CD4-positive, alpha-beta memory T cell (primary cell): Measurements from ENCODE around the gene TMEM116. TPM values are rescaled to one million over a fixed set of nuclear protein-coding genes. Genes with fewer than 3 reads are reported as not detected.
"Not testable (repeated sequence)": the region's sequence is repeated elsewhere in the genome, so short reads cannot be mapped to it uniquely, and the experiment has no call there.

Experiments
- CTCF ChIA-PET: fragments of 350-600 bp; sonication (Branson Sonifier 250); formaldehyde crosslinking; loops from one replicate; lab custom pipeline; 2021; ENCODE audit warnings: inconsistent platforms; ENCODE audit not compliant: partially characterized antibody; lab: Charles Lee
- POLR2A ChIA-PET: fragments of 350-600 bp; sonication (Branson Sonifier 250); formaldehyde crosslinking; loops from one replicate; lab custom pipeline; 2021; ENCODE audit not compliant: partially characterized antibody; lab: Charles Lee
- DNase-seq, 5 donors: peaks; one replicate each; pipeline versions ENCODE4 v3.0.0 to v3.0.0-alpha.2; 2020 to 2022; ENCODE audit warnings: mixed read lengths in 1 of 5
- H3K27ac ChIP-seq: one replicate; pipeline ENCODE4 v1.7.0; 2013; ENCODE audit warnings: low read depth, low read length
- H3K27me3 ChIP-seq: 2 replicates; pipeline ENCODE4 v1.7.0; 2013; ENCODE audit warnings: mild to moderate bottlenecking, low read length, moderate library complexity; ENCODE audit not compliant: insufficient read depth
- H3K36me3 ChIP-seq: 2 replicates; pipeline ENCODE4 v1.7.0; 2013; ENCODE audit warnings: mild to moderate bottlenecking, low read length, moderate library complexity; ENCODE audit not compliant: insufficient read depth
- H3K4me1 ChIP-seq: 2 replicates; pipeline ENCODE4 v1.7.0; 2013; ENCODE audit warnings: mild to moderate bottlenecking, low read length, moderate library complexity; ENCODE audit not compliant: insufficient read depth
- H3K4me3 ChIP-seq, 2 donors: one replicate each; pipeline ENCODE4 v1.7.0; 2013; ENCODE audit warnings: low read length in 2 of 2, mild to moderate bottlenecking in 1 of 2
- H3K9me3 ChIP-seq, 2 donors: one replicate each; pipeline ENCODE4 v1.7.0; 2013; ENCODE audit warnings: low read length in 2 of 2, control low read depth in 1 of 2; ENCODE audit not compliant: control insufficient read depth in 1 of 2
- H3K27ac Mint-ChIP-seq, 7 donors: one replicate each; pipeline ENCODE4 v1.8.0; 2020 to 2021; ENCODE audit warnings: mixed read lengths in 7 of 7, mild to moderate bottlenecking in 6 of 7, inconsistent platforms in 3 of 7, moderate library complexity in 3 of 7
- H3K27me3 Mint-ChIP-seq, 2 donors: one replicate each; pipeline ENCODE4 v1.8.0; 2020 to 2021; ENCODE audit warnings: mixed read lengths in 2 of 2
- H3K36me3 Mint-ChIP-seq, 2 donors: one replicate each; pipeline ENCODE4 v1.8.0; 2020 to 2021; ENCODE audit warnings: mixed read lengths in 2 of 2, inconsistent platforms in 1 of 2, mild to moderate bottlenecking in 1 of 2
- H3K4me1 Mint-ChIP-seq, 4 donors: one replicate each; pipeline ENCODE4 v1.8.0; 2020 to 2021; ENCODE audit warnings: mixed read lengths in 4 of 4, mild to moderate bottlenecking in 1 of 4
- H3K4me3 Mint-ChIP-seq, 8 donors: one replicate each; pipeline ENCODE4 v1.8.0; 2020 to 2021; ENCODE audit warnings: mixed read lengths in 8 of 8, mild to moderate bottlenecking in 7 of 8, moderate library complexity in 6 of 8, inconsistent platforms in 3 of 8
- H3K9me3 Mint-ChIP-seq, 8 donors: one replicate each; pipeline ENCODE4 v1.8.0; 2020 to 2021; ENCODE audit warnings: mixed read lengths in 8 of 8, mild to moderate bottlenecking in 5 of 8, inconsistent platforms in 3 of 8, moderate library complexity in 1 of 8
- intact Hi-C: fragments of 100-400 bp; cut with micrococcal nuclease; formaldehyde crosslinking; loops from one replicate; pipeline ENCODE4 v1.15.1; 2023
- polyA plus RNA-seq, 2 donors: library from polyadenylated mRNA; unstranded; fragments of 300-500 nt; fragmentation: Illumina TruSeq; gene quantifications; one replicate each; pipeline ENCODE4 v1.2.3, GENCODE V29; 2021
- total RNA-seq, 2 experiments: library from RNA; stranded (reverse); gene quantifications; one replicate each; pipeline ENCODE4 v1.2.3, GENCODE V29; 2021

Gene TMEM116
- total and polyA plus RNA-seq, 4 experiments from 2014 or later: 32.3 to 50.6 (median 42.2) TPM

DNA sequence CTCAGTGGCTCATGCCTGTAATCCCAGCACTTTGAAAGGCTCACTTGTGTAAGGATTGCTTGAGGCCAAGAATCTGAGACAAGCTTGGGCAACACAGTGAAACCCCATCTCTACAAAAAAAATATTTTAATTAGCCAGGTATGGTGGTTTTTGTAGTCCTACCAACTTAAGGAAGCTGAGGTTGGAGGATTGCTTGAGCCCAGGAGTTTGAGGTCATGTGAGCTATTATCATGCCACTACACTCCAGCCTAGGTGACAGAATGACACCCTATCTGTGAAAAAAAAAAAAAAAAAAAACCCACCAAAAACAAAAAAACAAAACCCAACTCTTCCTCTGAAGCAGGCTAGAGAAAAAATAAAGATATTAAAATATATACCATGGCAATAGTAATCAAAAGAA is 41.2 kb downstream of the TMEM116 start:
- no peak for DNase-seq
- H3K27me3 ChIP-seq: no peaks in the 10 kb centered on the region
- POLR2A ChIA-PET: interaction anchor here (0.6 to 0.7 kb wide), 2 partner anchors 41 to 131 kb away, joined by 3 to 5 read pairs; partner anchors contain the start of genes ERP29 and TMEM116

DNA sequence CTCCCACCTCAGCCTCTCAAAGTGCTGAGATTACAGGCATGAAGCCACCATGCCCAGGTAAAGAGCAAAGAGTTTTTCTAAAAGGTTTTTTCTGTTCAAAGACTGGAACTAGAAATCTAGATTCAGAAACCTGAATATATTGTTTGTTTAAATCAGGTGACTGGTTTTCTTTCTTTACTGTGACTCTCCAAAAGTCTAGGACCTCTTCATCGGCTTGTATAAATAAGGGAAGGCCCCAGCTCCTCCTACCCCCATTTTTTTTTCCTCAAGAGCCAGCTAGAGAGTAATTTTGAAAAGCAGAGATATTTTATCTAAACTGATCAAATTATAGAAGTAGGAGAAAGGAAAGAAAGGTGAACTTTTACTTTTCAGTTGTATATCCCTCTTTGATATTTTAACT is 48.0 kb downstream of the TMEM116 start:
- ChIA-PET CTCF (interaction anchor here (1.4 kb wide), 1 partner anchor 10 kb away, joined by 5 read pairs; no protein-coding TSS in a partner anchor), POLR2A (interaction anchor here (1.3 kb wide), 1 partner anchor 18 kb away, joined by 4 read pairs; no protein-coding TSS in a partner anchor)
- Mint-ChIP-seq H3K27me3 (no peaks in the 10 kb centered on the region), H3K4me3 (no peak overlapping the region), H3K9me3 (peaks cover 0 to 21% (median 7%) of the 10 kb centered on the region in 8 donors), H3K27ac (peak overlapping the region in 1 of 7 donors; percentile 55), H3K4me1 (peaks cover 24 to 55% (median 33%) of the 10 kb centered on the region in 4 donors), H3K36me3 (peaks cover 55 to 66% of the 10 kb centered on the region in 2 donors)
- H3K27ac ChIP-seq: no peak overlapping the region
- H3K4me1 ChIP-seq: peaks cover 8% of the 10 kb centered on the region
- H3K9me3 ChIP-seq: peaks cover 0 to under 1% of the 10 kb centered on the region in 2 donors
- intact Hi-C loops: no loop called here
- H3K36me3 ChIP-seq: no peaks in the 10 kb centered on the region
- H3K27me3 ChIP-seq: no peaks in the 10 kb centered on the region
- no peak overlapping the region for H3K4me3 ChIP-seq
- no peak for DNase-seq

More for the DNA sequence above, 41.2 kb downstream of the TMEM116 start:
- H3K4me3 Mint-ChIP-seq: no peak overlapping the region
- H3K36me3 Mint-ChIP-seq: peaks cover 25 to 37% of the 10 kb centered on the region in 2 donors
- peaks cover 0 to 17% (median 6%) of the 10 kb centered on the region in 8 donors for H3K9me3 Mint-ChIP-seq
- Histone ChIP-seq H3K36me3 (no peaks in the 10 kb centered on the region), H3K4me1 (peaks cover 16% of the 10 kb centered on the region), H3K27ac (no peak overlapping the region), H3K9me3 (peaks cover 0 to 8% of the 10 kb centered on the region in 2 donors), H3K4me3 (no peak overlapping the region)
- H3K4me1 Mint-ChIP-seq: peaks cover 14 to 27% (median 21%) of the 10 kb centered on the region in 4 donors
- H3K27ac Mint-ChIP-seq: peak overlapping the region in 1 of 7 donors; percentile 29
- no peaks in the 10 kb centered on the region for H3K27me3 Mint-ChIP-seq
- CTCF ChIA-PET: no interaction called here
- intact Hi-C loops: no loop called here

DNA sequence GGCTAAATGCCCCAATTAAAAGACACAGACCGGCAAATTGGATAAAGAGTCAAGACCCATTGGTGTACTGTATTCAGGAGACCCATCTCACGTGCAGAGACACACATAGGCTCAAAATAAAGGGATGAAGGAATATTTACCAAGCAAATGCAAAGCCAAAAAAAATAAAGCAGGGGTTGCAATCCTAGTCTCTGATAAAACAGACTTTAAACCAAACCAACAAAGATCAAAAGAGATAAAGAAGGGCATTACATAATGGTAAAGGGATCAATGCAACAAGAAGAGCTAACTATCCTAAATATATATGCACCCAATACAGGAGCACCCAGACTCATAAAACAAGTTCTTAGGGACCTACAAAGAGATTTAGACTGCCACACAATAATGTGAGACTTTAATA is 53.4 kb downstream of the TMEM116 start:
- H3K4me1 Mint-ChIP-seq: peaks cover 19 to 55% (median 32%) of the 10 kb centered on the region in 4 donors
- H3K27me3 Mint-ChIP-seq, H3K36me3 ChIP-seq, CTCF ChIA-PET, H3K4me3 ChIP-seq, DNase-seq, POLR2A ChIA-PET, H3K9me3 ChIP-seq, H3K27me3 ChIP-seq, intact Hi-C loops, H3K4me1 ChIP-seq, H3K4me3 Mint-ChIP-seq, H3K27ac ChIP-seq, H3K27ac Mint-ChIP-seq: not testable (repeated sequence)
- peaks cover 0 to 37% (median 16%) of the 10 kb centered on the region in 8 donors for H3K9me3 Mint-ChIP-seq
- H3K36me3 Mint-ChIP-seq: peaks cover 69 to 78% of the 10 kb centered on the region in 2 donors

DNA sequence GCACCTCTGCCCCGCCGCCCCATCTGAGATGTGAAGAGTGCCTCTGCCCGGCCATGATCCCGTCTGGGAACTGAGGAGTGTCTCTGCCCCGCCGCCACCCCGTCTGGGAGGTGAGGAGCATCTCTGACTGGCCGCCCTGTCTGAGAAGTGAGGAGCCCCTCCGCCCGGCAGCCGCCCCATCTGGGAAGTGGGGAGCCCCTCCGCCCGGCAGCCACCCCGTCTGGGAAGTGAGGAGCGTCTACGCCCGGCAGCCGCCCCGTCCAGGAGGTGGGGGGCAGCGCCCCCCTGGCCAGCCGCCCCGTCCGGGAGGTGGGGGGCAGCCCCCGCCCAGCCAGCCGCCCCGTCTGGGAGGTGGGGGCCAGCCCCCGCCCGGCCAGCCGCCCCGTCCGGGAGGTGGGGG is 55.7 kb downstream of the TMEM116 start:
- peaks cover 27 to 58% (median 41%) of the 10 kb centered on the region in 4 donors for H3K4me1 Mint-ChIP-seq
- H3K36me3 ChIP-seq, H3K4me3 Mint-ChIP-seq, intact Hi-C loops, H3K27me3 Mint-ChIP-seq, POLR2A ChIA-PET, H3K27ac ChIP-seq, H3K4me3 ChIP-seq, H3K9me3 ChIP-seq, CTCF ChIA-PET, H3K4me1 ChIP-seq, H3K27me3 ChIP-seq: not testable (repeated sequence)
- H3K36me3 Mint-ChIP-seq: peaks cover 58 to 73% of the 10 kb centered on the region in 2 donors
- H3K9me3 Mint-ChIP-seq: peaks cover 0 to 38% (median 15%) of the 10 kb centered on the region in 8 donors
- H3K27ac Mint-ChIP-seq: peak overlapping the region in 1 of 7 donors; percentile 23
- DNase-seq: peak in 1 of 5 donors; percentile 29

DNA sequence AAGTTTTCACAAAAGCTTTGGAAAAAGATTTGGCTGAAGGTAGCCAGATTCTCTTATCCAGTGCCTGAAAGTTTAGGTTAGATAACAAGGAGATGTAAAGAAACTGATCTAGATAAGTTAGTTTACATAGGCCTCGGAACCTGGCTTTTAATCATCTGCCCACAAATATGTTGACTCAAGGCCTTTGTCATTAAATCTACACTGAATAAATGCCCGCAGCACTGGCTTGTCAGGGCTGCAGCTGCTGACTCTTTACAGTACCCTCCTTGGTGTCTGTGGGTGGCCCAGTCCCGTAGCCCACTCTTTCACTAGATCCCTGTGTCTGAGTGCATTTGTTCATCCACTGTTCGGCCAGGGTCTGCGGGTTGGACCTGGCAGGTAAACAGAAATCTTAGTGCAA is 58.0 kb downstream of the TMEM116 start:
- no peaks in the 10 kb centered on the region for H3K9me3 ChIP-seq
- intact Hi-C loops: no loop called here
- Mint-ChIP-seq H3K36me3 (peaks cover 40 to 52% of the 10 kb centered on the region in 2 donors), H3K4me1 (peaks cover 41 to 60% (median 49%) of the 10 kb centered on the region in 4 donors), H3K9me3 (peaks cover 0 to 31% (median 8%) of the 10 kb centered on the region in 8 donors), H3K4me3 (no peak overlapping the region), H3K27me3 (no peaks in the 10 kb centered on the region), H3K27ac (no peak overlapping the region)
- H3K27ac ChIP-seq: no peak overlapping the region
- POLR2A ChIA-PET: interaction anchor here (1.3 to 2.1 kb wide), 2 partner anchors 39 to 58 kb away, joined by 4 to 7 read pairs; partner anchors contain the start of genes ERP29 and TMEM116
- H3K27me3 ChIP-seq: no peaks in the 10 kb centered on the region
- no peaks in the 10 kb centered on the region for H3K36me3 ChIP-seq
- CTCF ChIA-PET: interaction anchor here (1.4 to 1.8 kb wide), 3 partner anchors 11 to 59 kb away, joined by 3 to 5 read pairs (median 3); partner anchors contain the start of gene ERP29
- peaks cover 29% of the 10 kb centered on the region for H3K4me1 ChIP-seq
- H3K4me3 ChIP-seq: no peak overlapping the region
- DNase-seq: no peak

DNA sequence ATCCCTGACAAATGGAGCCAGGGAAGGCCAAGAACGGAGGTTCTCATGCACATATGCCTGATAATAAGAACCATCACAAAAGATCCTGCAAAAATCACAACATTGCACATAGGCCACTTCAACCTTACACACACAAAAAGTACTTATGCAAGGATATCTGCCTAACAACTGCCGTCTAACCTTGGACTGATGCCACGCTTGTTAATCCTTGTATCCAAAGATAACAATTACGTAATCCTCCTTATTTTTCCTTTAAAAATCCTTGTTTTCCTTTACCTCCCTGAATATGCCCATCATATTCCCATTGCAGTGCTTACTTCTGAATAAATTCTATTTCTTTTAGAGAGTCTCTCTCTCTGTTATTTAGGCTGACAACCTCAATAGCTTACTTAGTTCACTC is 59.5 kb downstream of the TMEM116 start:
- intact Hi-C loops: no loop called here
- Mint-ChIP-seq H3K27me3 (no peaks in the 10 kb centered on the region), H3K9me3 (peaks cover 0 to 19% (median 3%) of the 10 kb centered on the region in 8 donors), H3K4me1 (peaks cover 32 to 51% (median 37%) of the 10 kb centered on the region in 4 donors), H3K27ac (peak overlapping the region in 2 of 7 donors; percentile 11 to 62), H3K4me3 (no peak overlapping the region), H3K36me3 (peaks cover 25 to 37% of the 10 kb centered on the region in 2 donors)
- no peak overlapping the region for H3K4me3 ChIP-seq
- DNase-seq: no peak
- ChIA-PET POLR2A (interaction anchor here (2.1 kb wide), 1 partner anchor 60 kb away, joined by 7 read pairs; the partner anchor contains the start of genes ERP29 and TMEM116), CTCF (no interaction called here)
- no peaks in the 10 kb centered on the region for H3K27me3 ChIP-seq
- H3K9me3 ChIP-seq: no peaks in the 10 kb centered on the region
- no peak overlapping the region for H3K27ac ChIP-seq
- H3K4me1 ChIP-seq: peaks cover 34% of the 10 kb centered on the region
- no peaks in the 10 kb centered on the region for H3K36me3 ChIP-seq

DNA sequence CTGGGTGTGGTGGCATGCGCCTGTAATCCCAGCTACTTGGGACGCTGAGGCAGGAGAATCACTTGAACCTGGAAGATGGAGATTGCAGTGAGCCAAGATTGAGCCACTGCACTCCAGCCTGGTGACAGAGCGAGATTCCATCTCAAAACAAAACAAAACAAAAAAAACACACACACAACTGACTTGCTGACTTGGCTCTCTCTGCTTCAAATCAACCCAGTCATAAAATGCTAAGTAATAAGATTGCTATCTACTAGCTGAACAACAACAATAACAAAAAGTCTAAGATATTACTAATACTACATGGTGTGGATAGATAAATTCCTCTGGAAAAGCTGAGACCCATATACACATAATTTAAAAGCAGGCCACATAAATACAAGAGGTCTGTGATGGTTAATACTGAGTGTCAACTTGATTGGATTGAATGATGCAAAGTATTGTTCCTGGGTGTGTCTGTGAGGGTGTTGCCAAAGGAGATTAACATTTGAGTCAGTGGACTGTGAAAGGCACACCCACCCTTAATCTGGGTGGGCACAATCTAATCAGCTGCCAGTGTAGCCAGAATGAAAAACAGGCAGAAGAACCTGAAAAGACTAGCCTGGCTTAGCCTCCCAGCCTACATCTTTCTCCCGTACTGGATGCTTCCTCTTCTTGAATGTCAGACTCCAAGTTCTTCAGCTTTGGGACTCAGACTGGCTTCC is 60.7 kb downstream of the TMEM116 start:
- H3K4me3 ChIP-seq, H3K27me3 ChIP-seq, H3K27ac ChIP-seq, H3K27me3 Mint-ChIP-seq, H3K36me3 ChIP-seq, H3K9me3 ChIP-seq, intact Hi-C loops, DNase-seq: not testable (repeated sequence)
- peaks cover 40% of the 10 kb centered on the region for H3K4me1 ChIP-seq
- CTCF ChIA-PET: interaction anchor here (1.0 to 2.4 kb wide), 3 partner anchors 61 to 432 kb away, joined by 3 to 7 read pairs (median 4); partner anchors contain the start of genes ERP29 and TMEM116
- Mint-ChIP-seq H3K4me3 (peak overlapping the region in 1 of 8 donors; percentile 15), H3K9me3 (peaks cover 0 to 18% (median 3%) of the 10 kb centered on the region in 8 donors), H3K36me3 (peaks cover 24 to 35% of the 10 kb centered on the region in 2 donors), H3K4me1 (peaks cover 34 to 55% (median 39%) of the 10 kb centered on the region in 4 donors), H3K27ac (peak overlapping the region in 3 of 7 donors; percentile 15 to 82 (median 62))
- POLR2A ChIA-PET: interaction anchor here (1.0 to 2.9 kb wide), 5 partner anchors 23 to 66 kb away, joined by 3 to 37 read pairs (median 3); partner anchors contain the start of genes ERP29 and TMEM116
